GM13977 (cell line): ENCODE measurements around the gene MAN1B1.

Experiments used
- DNase-seq: peaks from one replicate; pipeline ENCODE4 v3.0.0; 2012; ENCODE audit warnings: low spot score
- in situ Hi-C: fragments of 300-500 bp; cut with MboI; formaldehyde crosslinking; loops from one replicate; pipeline ENCODE4 v1.12.0; 2022; ENCODE audit warnings: low sequenced_read_pairs, low pct_unique_long_range_greater_than_20kb, mixed read lengths, inconsistent platforms; ENCODE audit not compliant: unreplicated experiment
- TF ChIP-seq, protein P1 (sequence below): IDR thresholded peaks from 2 replicates; pipeline ENCODE4 v1.5.1; 2012; ENCODE audit warnings: mild to moderate bottlenecking, control low read depth; ENCODE audit not compliant: insufficient read depth; ENCODE audit errors: extremely low read depth, missing control alignments

Gene MAN1B1

DNA sequence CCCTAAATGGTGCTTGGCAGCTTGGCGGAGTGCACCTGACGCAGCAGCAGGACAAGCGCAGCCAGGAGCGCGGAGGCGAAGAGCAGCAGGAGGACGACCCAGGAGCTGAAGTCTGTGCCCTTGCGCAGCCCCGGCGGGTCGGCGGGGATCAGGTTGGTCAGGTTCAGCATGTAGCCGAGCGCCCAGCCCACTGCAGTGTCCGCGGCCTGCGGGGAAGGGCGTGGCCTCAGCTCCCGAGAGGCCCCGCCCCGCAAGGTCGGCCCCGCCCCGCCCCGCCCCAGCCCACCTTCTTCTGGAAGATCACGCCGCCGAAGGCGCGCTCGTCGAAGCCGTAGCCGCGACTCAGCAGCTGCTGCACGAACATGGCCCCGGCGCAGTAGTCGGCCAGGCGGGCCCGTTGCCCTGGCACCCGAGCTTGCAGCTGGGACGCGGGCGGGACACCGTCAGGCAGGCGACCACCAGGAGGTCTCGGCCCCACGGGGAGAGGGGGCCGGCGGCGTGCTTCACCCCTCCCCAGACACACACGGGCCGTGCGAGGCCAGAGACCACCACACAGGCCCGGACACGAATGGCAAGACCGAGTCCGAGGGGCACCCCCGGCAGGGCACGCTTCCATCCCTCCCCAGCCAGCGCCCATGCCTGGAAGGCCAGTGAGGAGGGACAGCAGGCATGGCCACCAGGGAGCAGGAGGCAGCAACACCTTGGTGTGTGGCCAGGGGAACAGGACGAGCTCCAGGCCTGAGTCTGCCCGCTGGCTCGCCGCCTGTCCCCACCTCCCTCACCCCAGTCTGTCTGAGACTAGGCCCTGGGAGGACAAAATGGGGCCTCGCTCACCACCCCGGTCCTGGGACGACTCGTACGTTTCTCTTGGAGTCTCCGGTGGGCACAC, 37.9 kb upstream of the MAN1B1 start:
- TF ChIP-seq, protein P1, sequence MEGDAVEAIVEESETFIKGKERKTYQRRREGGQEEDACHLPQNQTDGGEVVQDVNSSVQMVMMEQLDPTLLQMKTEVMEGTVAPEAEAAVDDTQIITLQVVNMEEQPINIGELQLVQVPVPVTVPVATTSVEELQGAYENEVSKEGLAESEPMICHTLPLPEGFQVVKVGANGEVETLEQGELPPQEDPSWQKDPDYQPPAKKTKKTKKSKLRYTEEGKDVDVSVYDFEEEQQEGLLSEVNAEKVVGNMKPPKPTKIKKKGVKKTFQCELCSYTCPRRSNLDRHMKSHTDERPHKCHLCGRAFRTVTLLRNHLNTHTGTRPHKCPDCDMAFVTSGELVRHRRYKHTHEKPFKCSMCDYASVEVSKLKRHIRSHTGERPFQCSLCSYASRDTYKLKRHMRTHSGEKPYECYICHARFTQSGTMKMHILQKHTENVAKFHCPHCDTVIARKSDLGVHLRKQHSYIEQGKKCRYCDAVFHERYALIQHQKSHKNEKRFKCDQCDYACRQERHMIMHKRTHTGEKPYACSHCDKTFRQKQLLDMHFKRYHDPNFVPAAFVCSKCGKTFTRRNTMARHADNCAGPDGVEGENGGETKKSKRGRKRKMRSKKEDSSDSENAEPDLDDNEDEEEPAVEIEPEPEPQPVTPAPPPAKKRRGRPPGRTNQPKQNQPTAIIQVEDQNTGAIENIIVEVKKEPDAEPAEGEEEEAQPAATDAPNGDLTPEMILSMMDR, result no peak
- in situ Hi-C loops, result no loop called here
- no peak for DNase-seq

DNA sequence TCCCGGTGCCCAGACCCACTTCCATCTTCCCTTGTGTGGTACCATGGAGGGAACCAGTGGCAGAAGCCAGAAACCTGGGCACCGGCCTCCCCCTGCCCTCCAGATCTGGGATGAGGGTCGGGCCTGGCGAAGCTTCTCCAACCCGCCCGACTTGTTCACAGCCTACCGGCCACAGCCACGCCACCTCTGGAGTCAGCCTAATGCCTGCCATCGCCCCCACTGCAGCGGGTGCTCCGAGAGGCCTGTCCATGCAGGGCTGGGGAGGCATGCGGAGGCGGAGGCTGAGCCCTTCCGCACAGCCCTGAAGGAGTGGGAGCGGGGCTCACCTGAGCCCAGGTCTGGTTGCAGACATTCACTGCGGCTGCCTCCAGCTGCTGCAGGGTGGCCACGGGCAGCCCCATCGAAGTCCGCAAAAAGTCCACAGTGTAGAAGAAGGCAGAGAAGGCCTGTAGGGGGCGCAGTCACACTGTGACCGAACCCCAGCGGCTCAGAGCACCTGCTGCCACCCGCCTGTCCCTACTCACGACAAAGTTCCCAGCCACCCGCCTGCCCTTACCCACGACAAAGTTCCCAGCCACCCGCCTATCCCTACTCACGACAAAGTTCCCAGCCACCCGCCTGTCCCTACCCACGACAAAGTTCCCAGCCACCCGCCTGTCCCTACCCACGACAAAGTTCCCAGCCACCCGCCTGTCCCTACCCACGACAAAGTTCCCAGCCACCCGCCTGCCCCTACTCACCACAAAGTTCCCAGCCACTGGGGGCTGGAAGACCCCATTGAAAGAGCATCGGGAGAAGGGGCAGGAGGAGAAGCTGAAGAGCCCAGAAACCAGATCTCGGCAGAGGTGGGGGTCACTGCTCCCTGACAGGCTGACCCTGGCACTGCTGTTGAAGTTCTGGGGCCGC, 37.0 kb upstream of the MAN1B1 start:
- TF ChIP-seq, protein P1, result peak; percentile 49
- DNase-seq, result peak; percentile 84
- in situ Hi-C loops, result no loop called here

DNA sequence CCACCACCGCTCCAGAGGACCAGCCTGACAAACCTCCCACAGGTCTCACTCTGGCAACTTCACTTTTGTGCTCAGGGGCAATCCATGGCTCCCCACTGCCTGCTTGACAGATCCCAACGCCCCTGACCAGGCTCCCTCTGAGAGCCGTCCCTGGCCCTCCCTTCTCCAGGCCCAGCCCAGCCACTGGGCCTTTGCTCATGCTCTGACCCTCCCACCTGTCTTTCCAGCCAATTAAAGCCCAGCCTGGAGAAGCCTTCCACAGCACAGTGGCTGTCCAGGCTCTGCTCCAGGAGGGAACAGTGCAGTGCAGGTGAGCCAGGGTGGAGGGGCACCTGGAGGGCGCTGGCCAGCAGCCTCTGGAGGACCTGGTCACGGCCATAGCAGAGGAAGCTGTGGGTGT, 36.2 kb upstream of the MAN1B1 start:
- TF ChIP-seq, protein P1, result no peak
- in situ Hi-C loops, result no loop called here
- no peak for DNase-seq

DNA sequence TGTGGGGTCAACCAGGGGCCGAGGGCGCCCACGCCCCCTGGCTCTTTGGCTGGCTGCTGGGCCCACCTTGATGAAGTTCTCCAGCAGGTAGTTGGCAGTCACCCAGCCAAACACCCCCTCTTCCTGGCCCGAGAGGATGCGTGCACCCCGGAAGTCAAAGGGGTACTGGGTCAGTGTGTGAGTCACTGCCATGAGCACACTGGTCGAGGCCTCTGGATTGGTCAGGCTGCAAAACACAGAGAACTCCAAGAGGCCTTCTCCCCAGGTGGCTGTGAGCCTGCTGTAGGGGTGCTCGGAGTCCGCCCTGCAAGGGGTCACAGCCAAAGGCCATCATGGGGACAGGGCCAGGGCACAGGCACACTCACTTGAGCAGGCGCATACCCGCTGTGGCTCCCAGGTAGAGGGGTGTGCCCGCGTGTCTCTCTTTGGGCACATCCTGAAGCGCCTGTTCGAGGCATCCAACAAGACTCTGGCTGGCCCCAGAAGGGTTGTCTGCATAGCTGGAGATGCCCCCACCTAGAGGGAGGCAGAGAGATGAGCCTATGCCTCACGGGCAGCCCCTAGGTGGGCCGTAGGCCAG, 35.5 kb upstream of the MAN1B1 start:
- no peak for DNase-seq
- in situ Hi-C loops, result no loop called here
- TF ChIP-seq, protein P1, result no peak

DNA sequence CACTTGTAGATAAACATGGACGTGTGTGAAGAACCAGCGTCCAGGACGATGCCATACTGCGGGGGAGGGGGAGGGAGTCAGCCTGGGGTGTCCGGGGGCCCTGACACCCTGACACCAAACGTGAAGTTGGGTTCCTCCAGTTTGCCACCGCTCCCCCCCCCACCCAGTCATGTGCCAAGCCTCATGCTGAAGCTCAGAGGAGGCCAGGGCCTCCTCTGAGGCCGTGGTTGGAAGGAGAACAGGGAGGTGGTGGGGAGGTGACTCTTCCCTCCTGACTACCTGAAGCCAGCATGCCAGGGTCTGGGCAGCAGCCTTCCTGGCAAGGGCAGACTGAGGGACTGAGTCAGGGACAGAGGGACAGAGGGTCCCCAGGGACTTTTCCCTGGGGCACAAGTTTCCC, 34.5 kb upstream of the MAN1B1 start:
- DNase-seq, result no peak
- TF ChIP-seq, protein P1, result no peak
- in situ Hi-C loops, result no loop called here
